Upper lobe of right lung (tissue), 1 donor: Measurements from ENCODE around the gene SHISA6. TPM values are rescaled to one million over a fixed set of nuclear protein-coding genes. Genes with fewer than 3 reads are reported as not detected.

Experiments
- ATAC-seq: fragments of 200-7000 bp; cut with Tn5 transposase; one replicate; pipeline ENCODE4 v1.9.1; 2020; ENCODE audit warnings: mild to moderate bottlenecking, moderate library complexity
- DNase-seq: peaks from one replicate; pipeline ENCODE4 v3.0.0-alpha.2; 2020
- H3K27ac ChIP-seq: fragments of 200-600 bp; one replicate; pipeline ENCODE4 v1.8.0; 2022
- H3K27me3 ChIP-seq: fragments of 200-600 bp; one replicate; pipeline ENCODE4 v1.8.0; 2022; ENCODE audit warnings: mild to moderate bottlenecking
- H3K36me3 ChIP-seq: fragments of 200-600 bp; one replicate; pipeline ENCODE4 v1.8.0; 2022
- H3K4me1 ChIP-seq: fragments of 200-600 bp; one replicate; pipeline ENCODE4 v1.8.0; 2022
- H3K4me3 ChIP-seq: fragments of 200-600 bp; one replicate; pipeline ENCODE4 v1.8.0; 2022; ENCODE audit warnings: mild to moderate bottlenecking
- H3K9me3 ChIP-seq: fragments of 200-600 bp; one replicate; pipeline ENCODE4 v1.8.0; 2022
- CTCF ChIP-seq: fragments of 200-600 bp; IDR thresholded peaks from one replicate; pipeline ENCODE4 v1.8.0; 2022; ENCODE audit warnings: antibody characterized with exemption
- intact Hi-C: fragments of 100-400 bp; cut with DNase I; formaldehyde crosslinking; loops from one replicate; pipeline ENCODE4 v1.11.0; 2022
- total RNA-seq: library from RNA; stranded (reverse); fragmentation: NEBNext Ultra II Directional; extraction: Animal tissue kit (Norgen Biotek cat#: 25700); gene quantifications from one replicate; pipeline ENCODE4 v1.2.1, GENCODE V29; 2021
- donor health status: DM: no; HTN: yes; CAD: no; lungs with severe emphysema.

SHISA6 gene
- total RNA-seq, 1 donor from 2014 or later = not detected

GRCh38 chr17:11514981-11515680, 274.1 kb downstream of the SHISA6 start:
- no peak for DNase-seq
- no peaks in the 10 kb centered on the region for H3K9me3 ChIP-seq
- no peaks in the 10 kb centered on the region for H3K36me3 ChIP-seq
- intact Hi-C loops = no loop called here
- H3K27ac ChIP-seq = no peak overlapping the region
- no peak for ATAC-seq
- H3K4me1 ChIP-seq = no peaks in the 10 kb centered on the region
- TF ChIP-seq CTCF = no peak
- no peaks in the 10 kb centered on the region for H3K27me3 ChIP-seq
- H3K4me3 ChIP-seq = no peak overlapping the region

DNA sequence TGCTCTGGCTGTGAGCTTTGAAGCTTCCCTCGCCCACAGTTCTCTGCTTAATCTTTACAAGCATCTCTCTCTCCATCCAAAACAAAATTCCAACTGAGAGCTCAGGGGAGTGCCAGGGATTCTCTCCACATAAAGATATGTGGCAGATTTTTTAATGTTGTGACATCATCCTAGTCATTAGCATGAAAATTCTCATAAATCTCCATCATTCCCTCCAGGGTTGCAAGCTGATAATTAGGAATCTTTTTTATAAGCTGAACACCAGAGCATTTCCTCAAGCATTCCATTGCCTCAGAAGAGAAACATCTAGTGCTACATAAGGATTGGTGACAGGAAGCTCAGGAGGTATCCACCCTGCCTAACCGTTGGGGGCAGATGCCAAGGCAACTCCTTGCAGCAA, 274.9 kb downstream of the SHISA6 start:
- Histone ChIP-seq H3K4me1 (no peaks in the 10 kb centered on the region), H3K9me3 (no peaks in the 10 kb centered on the region), H3K27ac (no peak overlapping the region), H3K27me3 (no peaks in the 10 kb centered on the region), H3K4me3 (no peak overlapping the region), H3K36me3 (no peaks in the 10 kb centered on the region)
- intact Hi-C loops = no loop called here
- no peak for ATAC-seq
- TF ChIP-seq CTCF = no peak
- no peak for DNase-seq

DNA sequence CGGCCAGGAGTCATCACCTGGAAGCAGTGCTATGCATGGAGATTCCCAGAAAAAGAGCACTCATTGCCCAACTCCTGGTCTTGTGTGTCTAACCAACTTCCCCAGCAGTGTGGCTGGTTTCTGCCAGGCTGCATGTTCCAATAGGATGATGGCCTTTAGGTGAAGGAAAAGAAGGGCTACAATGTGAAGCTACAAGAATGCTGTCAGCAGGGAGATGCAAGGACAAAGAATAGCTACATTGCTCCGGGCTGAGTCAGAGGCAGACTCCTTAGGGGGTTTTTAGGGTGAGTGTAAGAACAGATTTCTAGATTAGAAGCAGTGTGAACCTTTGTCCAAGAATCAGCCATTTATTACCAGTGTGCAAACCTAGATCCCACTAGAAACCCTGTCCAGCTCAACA, 294.2 kb downstream of the SHISA6 start:
- Histone ChIP-seq H3K4me1 (no peaks in the 10 kb centered on the region), H3K4me3 (no peak overlapping the region), H3K36me3 (no peaks in the 10 kb centered on the region), H3K9me3 (no peaks in the 10 kb centered on the region), H3K27me3 (no peaks in the 10 kb centered on the region), H3K27ac (no peak overlapping the region)
- intact Hi-C loops = no loop called here
- no peak for TF ChIP-seq CTCF
- no peak for DNase-seq
- no peak for ATAC-seq

GRCh38 chr17:11538366-11538765, 297.4 kb downstream of the SHISA6 start:
- ATAC-seq (no peak), DNase-seq (no peak)
- Histone ChIP-seq H3K36me3 (no peaks in the 10 kb centered on the region), H3K4me1 (no peaks in the 10 kb centered on the region), H3K27me3 (no peaks in the 10 kb centered on the region), H3K4me3 (no peak overlapping the region), H3K9me3 (no peaks in the 10 kb centered on the region), H3K27ac (no peak overlapping the region)
- intact Hi-C loops = no loop called here
- TF ChIP-seq CTCF = no peak

- Histone ChIP-seq H3K36me3 (no peaks in the 10 kb centered on the region), H3K4me3 (no peak overlapping the region), H3K27me3 (no peaks in the 10 kb centered on the region), H3K27ac (no peak overlapping the region), H3K4me1 (no peaks in the 10 kb centered on the region), H3K9me3 (no peaks in the 10 kb centered on the region)
- no peak for DNase-seq
- TF ChIP-seq CTCF = no peak
- intact Hi-C loops = no loop called here
- ATAC-seq = no peak
Measured at GRCh38 chr17:11539637-11540036, 298.6 kb downstream of the SHISA6 start.

- DNase-seq (no peak), ATAC-seq (no peak)
- Histone ChIP-seq H3K27ac (no peak overlapping the region), H3K36me3 (no peaks in the 10 kb centered on the region), H3K4me3 (no peak overlapping the region), H3K9me3 (no peaks in the 10 kb centered on the region), H3K27me3 (no peaks in the 10 kb centered on the region), H3K4me1 (no peaks in the 10 kb centered on the region)
- intact Hi-C loops = no loop called here
- TF ChIP-seq CTCF = no peak
Measured at GRCh38 chr17:11545002-11545401, 304.0 kb downstream of the SHISA6 start.
